MM.1S (cell line): ENCODE data around the gene TRIM66.

Source experiments
- DNase-seq: peaks from one replicate; pipeline ENCODE4 v3.0.0-alpha.2; 2015
- H2AFZ ChIP-seq: fragments of 300-600 bp; sonication (generic); 2 replicates; pipeline ENCODE4 v1.6.0; 2016; ENCODE audit warnings: antibody characterized with exemption, low read length
- H3F3A ChIP-seq: fragments of 300-600 bp; sonication (generic); 2 replicates; pipeline ENCODE4 v1.6.1; 2016; ENCODE audit warnings: mild to moderate bottlenecking, antibody characterized with exemption, low read length, moderate library complexity, mixed read lengths; ENCODE audit not compliant: insufficient read depth
- H3K27ac ChIP-seq: fragments of 300-600 bp; sonication (generic); 2 replicates; pipeline ENCODE4 v1.5.1; 2016; ENCODE audit warnings: mild to moderate bottlenecking, low read length
- H3K27me3 ChIP-seq: fragments of 300-600 bp; sonication (generic); replicated peaks from 2 replicates; pipeline ENCODE4 v1.6.0; 2016; ENCODE audit warnings: low read length; ENCODE audit not compliant: insufficient read depth
- H3K36me3 ChIP-seq: fragments of 300-600 bp; sonication (generic); replicated peaks from 2 replicates; pipeline ENCODE4 v1.6.1; 2016; ENCODE audit warnings: mild to moderate bottlenecking, low read length, mixed read lengths; ENCODE audit not compliant: insufficient read depth
- H3K4me1 ChIP-seq: fragments of 300-600 bp; sonication (generic); 2 replicates; pipeline ENCODE4 v1.6.1; 2016; ENCODE audit warnings: low read length, mixed read lengths
- H3K4me2 ChIP-seq: fragments of 300-600 bp; sonication (generic); 2 replicates; pipeline ENCODE4 v1.6.0; 2016; ENCODE audit warnings: low read depth, low read length
- H3K4me3 ChIP-seq: fragments of 300-600 bp; sonication (generic); 2 replicates; pipeline ENCODE4 v1.5.1; 2016; ENCODE audit warnings: low read length, mixed read lengths
- H3K79me2 ChIP-seq: fragments of 300-600 bp; sonication (generic); 2 replicates; pipeline ENCODE4 v1.6.1; 2016; ENCODE audit warnings: mixed run types, low read length, mixed read lengths
- H3K9ac ChIP-seq: fragments of 300-600 bp; sonication (generic); 2 replicates; pipeline ENCODE4 v1.6.1; 2016; ENCODE audit warnings: low read length, mixed read lengths
- H3K9me2 ChIP-seq: fragments of 300-600 bp; sonication (generic); replicated peaks from 2 replicates; pipeline ENCODE4 v1.6.1; 2016; ENCODE audit warnings: mild to moderate bottlenecking, low read length, mixed read lengths; ENCODE audit not compliant: insufficient read depth
- H3K9me3 ChIP-seq: fragments of 300-600 bp; sonication (generic); replicated peaks from 2 replicates; pipeline ENCODE4 v1.6.1; 2016; ENCODE audit warnings: mild to moderate bottlenecking, low read length, mixed read lengths; ENCODE audit not compliant: insufficient read depth
- H4K20me1 ChIP-seq: fragments of 300-600 bp; sonication (generic); 2 replicates; pipeline ENCODE4 v1.6.1; 2016; ENCODE audit warnings: mild to moderate bottlenecking, low read length, moderate library complexity, mixed read lengths; ENCODE audit not compliant: insufficient read depth
- EZH2 ChIP-seq: fragments of 300-600 bp; sonication (generic); optimal IDR thresholded peaks from 2 replicates; pipeline ENCODE3; 2017; ENCODE audit warnings: low read depth, mild to moderate bottlenecking, antibody characterized with exemption, low read length, mixed read lengths
- EZH2phosphoT487 ChIP-seq: fragments of 300-600 bp; sonication (generic); IDR thresholded peaks from 2 replicates; pipeline ENCODE4 v1.6.1; 2018; ENCODE audit warnings: antibody characterized with exemption, low read length
- TF ChIP-seq, protein P1 (sequence below): fragments of 300-600 bp; sonication (generic); IDR thresholded peaks from 2 replicates; pipeline ENCODE4 v1.5.1; 2016; ENCODE audit warnings: antibody characterized with exemption, low read length, mixed read lengths

TRIM66 gene

DNA sequence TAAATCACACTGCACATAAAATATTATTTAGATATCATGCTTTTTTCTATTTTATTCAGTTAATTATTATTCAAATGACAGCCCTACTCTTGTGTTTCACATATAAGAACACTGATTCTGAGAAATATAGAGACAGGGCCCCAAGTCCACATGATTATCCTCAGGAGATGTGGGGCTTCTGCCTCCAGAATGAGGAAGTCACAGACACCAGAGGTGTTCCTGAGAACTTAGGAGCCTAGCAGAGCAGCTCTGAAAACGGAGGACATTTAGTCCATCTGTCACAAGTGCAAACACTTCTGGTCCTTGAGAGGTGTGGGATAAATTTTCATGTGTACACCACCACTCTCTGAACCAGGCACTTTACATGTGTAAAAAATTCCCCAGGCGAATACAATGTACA lies 26.2 kb downstream of the TRIM66 start:
- Histone ChIP-seq H3K36me3 (no peaks in the 10 kb centered on the region; the same call in 1 of the 2 replicates), H3K9ac (no peak overlapping the region), H3K79me2 (no peaks in the 10 kb centered on the region), H3K27me3 (no peaks in the 10 kb centered on the region), H3K4me3 (no peak overlapping the region), H3K27ac (no peak overlapping the region), H3K9me2 (no peaks in the 10 kb centered on the region), H2AFZ (no peak overlapping the region), H3K4me1 (no peaks in the 10 kb centered on the region), H3K9me3 (no peaks in the 10 kb centered on the region), H4K20me1 (no peaks in the 10 kb centered on the region), H3K4me2 (no peak overlapping the region), H3F3A (no peaks in the 10 kb centered on the region)
- DNase-seq, result no peak
- TF ChIP-seq, protein P1, sequence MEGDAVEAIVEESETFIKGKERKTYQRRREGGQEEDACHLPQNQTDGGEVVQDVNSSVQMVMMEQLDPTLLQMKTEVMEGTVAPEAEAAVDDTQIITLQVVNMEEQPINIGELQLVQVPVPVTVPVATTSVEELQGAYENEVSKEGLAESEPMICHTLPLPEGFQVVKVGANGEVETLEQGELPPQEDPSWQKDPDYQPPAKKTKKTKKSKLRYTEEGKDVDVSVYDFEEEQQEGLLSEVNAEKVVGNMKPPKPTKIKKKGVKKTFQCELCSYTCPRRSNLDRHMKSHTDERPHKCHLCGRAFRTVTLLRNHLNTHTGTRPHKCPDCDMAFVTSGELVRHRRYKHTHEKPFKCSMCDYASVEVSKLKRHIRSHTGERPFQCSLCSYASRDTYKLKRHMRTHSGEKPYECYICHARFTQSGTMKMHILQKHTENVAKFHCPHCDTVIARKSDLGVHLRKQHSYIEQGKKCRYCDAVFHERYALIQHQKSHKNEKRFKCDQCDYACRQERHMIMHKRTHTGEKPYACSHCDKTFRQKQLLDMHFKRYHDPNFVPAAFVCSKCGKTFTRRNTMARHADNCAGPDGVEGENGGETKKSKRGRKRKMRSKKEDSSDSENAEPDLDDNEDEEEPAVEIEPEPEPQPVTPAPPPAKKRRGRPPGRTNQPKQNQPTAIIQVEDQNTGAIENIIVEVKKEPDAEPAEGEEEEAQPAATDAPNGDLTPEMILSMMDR, result no peak
- TF ChIP-seq EZH2 (no peak), EZH2phosphoT487 (no peak)

DNA sequence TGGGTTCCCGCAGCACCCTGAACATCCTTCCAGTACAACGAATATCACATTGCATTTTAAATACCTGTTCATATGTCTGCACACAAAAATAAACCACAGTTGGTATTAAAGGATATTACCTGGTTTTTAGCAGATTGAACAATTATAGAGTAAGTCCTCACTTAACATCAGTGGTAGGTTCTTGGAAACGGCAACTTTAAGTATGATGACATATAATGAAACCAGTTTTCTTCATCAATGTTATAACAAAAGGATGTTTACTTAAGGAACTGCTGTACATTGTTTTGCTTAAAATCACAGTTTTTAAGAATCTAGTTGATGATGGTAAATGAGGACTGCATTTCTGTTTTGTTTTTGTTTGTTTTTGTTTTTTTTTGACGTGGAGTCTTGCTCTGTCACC lies 28.0 kb downstream of the TRIM66 start:
- no peak overlapping the region for H3K4me2 ChIP-seq
- no peaks in the 10 kb centered on the region for H3K79me2 ChIP-seq
- no peak for DNase-seq
- no peak overlapping the region for H3K4me3 ChIP-seq
- H2AFZ ChIP-seq, result no peak overlapping the region
- no peaks in the 10 kb centered on the region for H3K27me3 ChIP-seq
- TF ChIP-seq, protein P1, result no peak
- TF ChIP-seq EZH2 (no peak), EZH2phosphoT487 (no peak)
- no peaks in the 10 kb centered on the region for H4K20me1 ChIP-seq
- H3K36me3 ChIP-seq, result no peaks in the 10 kb centered on the region; the same call in 1 of the 2 replicates
- no peaks in the 10 kb centered on the region for H3K4me1 ChIP-seq
- H3K9me3 ChIP-seq, result no peaks in the 10 kb centered on the region
- H3K9ac ChIP-seq, result no peak overlapping the region
- no peak overlapping the region for H3K27ac ChIP-seq
- H3F3A ChIP-seq, result no peaks in the 10 kb centered on the region
- no peaks in the 10 kb centered on the region for H3K9me2 ChIP-seq

DNA sequence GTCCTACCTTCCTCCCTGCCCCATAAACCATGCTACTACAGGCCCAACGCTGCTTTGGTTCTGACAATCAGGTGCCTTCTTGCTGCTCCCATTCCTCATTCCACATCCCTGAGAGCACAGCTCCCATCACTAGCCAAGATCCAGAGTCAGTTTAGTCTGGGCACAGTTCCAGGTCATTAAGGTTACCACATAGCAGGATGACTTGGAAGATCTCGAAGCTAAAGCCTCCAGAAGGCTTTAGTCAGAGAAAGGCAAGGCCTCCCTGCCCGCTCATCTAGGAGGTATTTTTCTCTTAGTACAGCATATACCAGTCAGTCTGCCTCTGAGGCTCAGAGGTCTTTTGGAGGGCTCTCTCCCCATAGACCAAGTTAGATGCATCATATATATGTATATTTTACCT lies 30.3 kb downstream of the TRIM66 start:
- Histone ChIP-seq H3K4me2 (no peak overlapping the region), H3K9ac (no peak overlapping the region), H3K36me3 (no peaks in the 10 kb centered on the region; the same call in 1 of the 2 replicates), H3K79me2 (no peaks in the 10 kb centered on the region), H3K9me3 (no peaks in the 10 kb centered on the region), H3K27ac (no peak overlapping the region), H3F3A (no peaks in the 10 kb centered on the region), H3K27me3 (no peaks in the 10 kb centered on the region), H2AFZ (no peak overlapping the region), H3K4me1 (peaks cover 4% of the 10 kb centered on the region; the same call in 1 of the 2 replicates), H4K20me1 (no peaks in the 10 kb centered on the region), H3K4me3 (no peak overlapping the region), H3K9me2 (no peaks in the 10 kb centered on the region)
- DNase-seq, result no peak
- TF ChIP-seq, protein P1, result no peak
- TF ChIP-seq EZH2 (no peak), EZH2phosphoT487 (no peak)
